Stimulated activated CD8-positive, alpha-beta memory T cell treated with anti-CD3 and anti-CD28 coated beads, Interleukin-2, amount 100 ng/mL, for 1 hour (primary cell): Measurements from ENCODE around the gene GRN.
"Not testable (repeated sequence)": the region's sequence is repeated elsewhere in the genome, so short reads cannot be mapped to it uniquely, and the experiment has no call there.

Experiments
- DNase-seq, 2 donors: peaks; one replicate each; pipeline ENCODE4 v3.0.0-alpha.2; 2020; ENCODE audit warnings: low read depth in 2 of 2

The GRN gene

GRCh38 chr17:44346064-44346844 lies 1.2 kb downstream of the GRN start:
- no peak for DNase-seq

GRCh38 chr17:44347206-44348055 lies 2.3 kb downstream of the GRN start:
- not testable (repeated sequence) for DNase-seq

- DNase-seq: no peak
Observed at GRCh38 chr17:44348234-44348987, 3.3 kb downstream of the GRN start.

GRCh38 chr17:44348988-44349364 lies 3.9 kb downstream of the GRN start:
- no peak for DNase-seq

- no peak for DNase-seq
Observed at GRCh38 chr17:44349553-44350070, 4.5 kb downstream of the GRN start.

- DNase-seq: peak; percentile 43 to 57
Observed at GRCh38 chr17:44350733-44351226, 5.7 kb downstream of the GRN start.

GRCh38 chr17:44351464-44351863 lies 6.4 kb downstream of the GRN start:
- DNase-seq: no peak

- DNase-seq: no peak
Observed at GRCh38 chr17:44351961-44352827, 7.1 kb downstream of the GRN start.

GRCh38 chr17:44352828-44353671 lies 7.9 kb downstream of the GRN start:
- DNase-seq: no peak

GRCh38 chr17:44353672-44354331 lies 8.7 kb downstream of the GRN start:
- DNase-seq: no peak

- DNase-seq: peak in 1 of 2 donors; percentile 34
Observed at GRCh38 chr17:44354582-44355561, 9.8 kb downstream of the GRN start.

GRCh38 chr17:44355642-44356099 lies 10.6 kb downstream of the GRN start:
- no peak for DNase-seq

GRCh38 chr17:44356241-44356640 lies 11.1 kb downstream of the GRN start:
- DNase-seq: no peak

GRCh38 chr17:44358066-44358465 lies 13.0 kb downstream of the GRN start:
- no peak for DNase-seq

GRCh38 chr17:44359006-44359405 lies 13.9 kb downstream of the GRN start:
- no peak for DNase-seq

- DNase-seq: no peak
Observed at GRCh38 chr17:44359458-44360143, 14.5 kb downstream of the GRN start.

- no peak for DNase-seq
Observed at GRCh38 chr17:44360144-44360533, 15.0 kb downstream of the GRN start.
